ENCODE results near the gene DOCK3. TPM values are rescaled to one million over a fixed set of nuclear protein-coding genes. Genes with fewer than 3 reads are reported as not detected.
"Not testable (repeated sequence)": the region's sequence is repeated elsewhere in the genome, so short reads cannot be mapped to it uniquely, and the experiment has no call there.

DOCK3 gene
- polyA plus RNA-seq, 1 donor from 2014 or later = 15.6 TPM

- Histone ChIP-seq H3K27me3 (ENCODE audit: insufficient read depth, low read depth, low read length) (no peaks in the 10 kb centered on the region), H3K9me2 (ENCODE audit: insufficient read depth, low read length) (no peaks in the 10 kb centered on the region), H3K27ac (ENCODE audit: low read length) (no peak overlapping the region), H4K20me1 (ENCODE audit: insufficient read depth) (no peaks in the 10 kb centered on the region), H2AFZ (ENCODE audit: low read depth, low read length) (no peak overlapping the region), H3K9me3 (ENCODE audit: low read length) (no peaks in the 10 kb centered on the region), H3K4me3 (ENCODE audit: low read length) (no peak overlapping the region), H3K36me3 (ENCODE audit: insufficient read depth, low read length) (no peaks in the 10 kb centered on the region), H3K79me2 (replicated peaks; ENCODE audit: insufficient read depth, low read length) (peaks cover 5% of the 10 kb centered on the region), H3F3A (ENCODE audit: insufficient read depth, low read length, poor library complexity, severe bottlenecking) (no peaks in the 10 kb centered on the region), H3K4me2 (ENCODE audit: low read length) (no peak overlapping the region), H3K9ac (ENCODE audit: low read length) (no peak overlapping the region)
- TF ChIP-seq TAF1 (IDR thresholded peaks at IDR 0.05; ENCODE audit: low read depth) = no peak
- TF ChIP-seq EP300 (conservative IDR thresholded peaks at IDR 0.05; ENCODE audit: poor library complexity, severe bottlenecking) = no peak
- no peak for TF ChIP-seq EZH2 (IDR thresholded peaks at IDR 0.05; ENCODE audit: borderline replicate concordance, insufficient read depth, low read length, poor library complexity, severe bottlenecking)
Observed at GRCh38 chr3:50924638-50925037, 249.9 kb downstream of the DOCK3 start.

GRCh38 chr3:50926868-50927267 lies 252.1 kb downstream of the DOCK3 start:
- Histone ChIP-seq H3K27ac (ENCODE audit: low read length) (no peak overlapping the region), H3K36me3 (ENCODE audit: insufficient read depth, low read length) (no peaks in the 10 kb centered on the region), H3K9me3 (ENCODE audit: low read length) (no peaks in the 10 kb centered on the region), H2AFZ (ENCODE audit: low read depth, low read length) (no peak overlapping the region), H3K9me2 (ENCODE audit: insufficient read depth, low read length) (no peaks in the 10 kb centered on the region), H4K20me1 (ENCODE audit: insufficient read depth) (no peaks in the 10 kb centered on the region), H3F3A (ENCODE audit: insufficient read depth, low read length, poor library complexity, severe bottlenecking) (no peaks in the 10 kb centered on the region), H3K79me2 (replicated peaks; ENCODE audit: insufficient read depth, low read length) (peaks cover 5% of the 10 kb centered on the region), H3K4me2 (ENCODE audit: low read length) (no peak overlapping the region), H3K9ac (ENCODE audit: low read length) (no peak overlapping the region), H3K27me3 (ENCODE audit: insufficient read depth, low read depth, low read length) (no peaks in the 10 kb centered on the region), H3K4me3 (ENCODE audit: low read length) (no peak overlapping the region)
- no peak for TF ChIP-seq CTCF (IDR thresholded peaks at IDR 0.05; ENCODE audit: poor library complexity, severe bottlenecking)

GRCh38 chr3:50930371-50931208 lies 255.9 kb downstream of the DOCK3 start:
- H3K27me3 ChIP-seq (ENCODE audit: insufficient read depth, low read depth, low read length) = no peaks in the 10 kb centered on the region
- H3K9ac ChIP-seq (ENCODE audit: low read length) = no peak overlapping the region
- H3K36me3 ChIP-seq (ENCODE audit: insufficient read depth, low read length) = no peaks in the 10 kb centered on the region
- H4K20me1 ChIP-seq (ENCODE audit: insufficient read depth) = no peaks in the 10 kb centered on the region
- H3K4me2 ChIP-seq (ENCODE audit: low read length) = no peak overlapping the region
- no peak overlapping the region for H3K27ac ChIP-seq (ENCODE audit: low read length)
- no peaks in the 10 kb centered on the region for H3K9me3 ChIP-seq (ENCODE audit: low read length)
- H3F3A ChIP-seq (ENCODE audit: insufficient read depth, low read length, poor library complexity, severe bottlenecking) = no peaks in the 10 kb centered on the region
- no peak for TF ChIP-seq SMC3 (conservative IDR thresholded peaks at IDR 0.05; ENCODE audit: poor library complexity)
- no peak for TF ChIP-seq EZH2 (IDR thresholded peaks at IDR 0.05; ENCODE audit: borderline replicate concordance, insufficient read depth, low read length, poor library complexity, severe bottlenecking)
- no peak for TF ChIP-seq TAF1 (IDR thresholded peaks at IDR 0.05; ENCODE audit: low read depth)
- no peak for TF ChIP-seq RAD21 (conservative IDR thresholded peaks at IDR 0.05)
- no peak for TF ChIP-seq CTCF (IDR thresholded peaks at IDR 0.05; ENCODE audit: poor library complexity, severe bottlenecking)
- no peak for TF ChIP-seq REST (IDR thresholded peaks at IDR 0.05; ENCODE audit: borderline replicate concordance)
- TF ChIP-seq MXI1 (conservative IDR thresholded peaks at IDR 0.05; ENCODE audit: poor library complexity, severe bottlenecking) = no peak
- TF ChIP-seq POLR2AphosphoS5 (IDR thresholded peaks at IDR 0.05) = no peak
- TF ChIP-seq EP300 (conservative IDR thresholded peaks at IDR 0.05; ENCODE audit: poor library complexity, severe bottlenecking) = no peak
- no peaks in the 10 kb centered on the region for H3K9me2 ChIP-seq (ENCODE audit: insufficient read depth, low read length)
- no peak overlapping the region for H2AFZ ChIP-seq (ENCODE audit: low read depth, low read length)
- H3K4me3 ChIP-seq (ENCODE audit: low read length) = no peak overlapping the region
- peaks cover 5% of the 10 kb centered on the region for H3K79me2 ChIP-seq (replicated peaks; ENCODE audit: insufficient read depth, low read length)

GRCh38 chr3:50932918-50933317 lies 258.2 kb downstream of the DOCK3 start:
- H3K9ac ChIP-seq (ENCODE audit: low read length); H3K27ac ChIP-seq (ENCODE audit: low read length); H3F3A ChIP-seq (ENCODE audit: insufficient read depth, low read length, poor library complexity, severe bottlenecking); H4K20me1 ChIP-seq (ENCODE audit: insufficient read depth); H3K9me2 ChIP-seq (ENCODE audit: insufficient read depth, low read length); H2AFZ ChIP-seq (ENCODE audit: low read depth, low read length); H3K79me2 ChIP-seq (replicated peaks; ENCODE audit: insufficient read depth, low read length); H3K9me3 ChIP-seq (ENCODE audit: low read length); H3K27me3 ChIP-seq (ENCODE audit: insufficient read depth, low read depth, low read length); H3K36me3 ChIP-seq (ENCODE audit: insufficient read depth, low read length); H3K4me3 ChIP-seq (ENCODE audit: low read length); H3K4me2 ChIP-seq (ENCODE audit: low read length): not testable (repeated sequence)

Measured in neural cell (in vitro differentiated cells).